ENCODE measurements around the gene NCAPH2. TPM values are rescaled to one million over a fixed set of nuclear protein-coding genes. Genes with fewer than 3 reads are reported as not detected.

The NCAPH2 gene
- total and polyA plus RNA-seq, 2 donors from 2014 or later, result 31.4 to 41.5 TPM

- intact Hi-C loops (cut with DNase I), result no loop called here
- no peak overlapping the region for H3K9ac ChIP-seq (ENCODE audit: low read length in 3 of 3)
- H3K27ac ChIP-seq (ENCODE audit: low read depth in 2 of 2, low read length in 2 of 2), result no peak overlapping the region
- no peak for FAIRE-seq
- H3K27me3 ChIP-seq (ENCODE audit: control insufficient read depth, insufficient read depth, low read length), result no peaks in the 10 kb centered on the region
- no peaks in the 10 kb centered on the region for H3K9me3 ChIP-seq (ENCODE audit: control insufficient read depth in 2 of 3, insufficient read depth in 1 of 3, low read length in 3 of 3)
- no peak for DNase-seq
- no peak for TF ChIP-seq CTCF (IDR thresholded peaks at IDR 0.05; ENCODE audit: borderline replicate concordance, extremely low read depth, insufficient read depth)
- peaks cover 0 to 41% (median 22%) of the 10 kb centered on the region in 3 donors for H3K36me3 ChIP-seq (ENCODE audit: control insufficient read depth in 2 of 3, insufficient read depth in 3 of 3, low read length in 3 of 3)
- H3K4me3 ChIP-seq (ENCODE audit: low read length in 3 of 3), result no peak overlapping the region
- peaks cover 0 to 14% (median 7%) of the 10 kb centered on the region in 3 donors for H3K4me1 ChIP-seq (ENCODE audit: control insufficient read depth in 2 of 3, insufficient read depth in 2 of 3, low read depth in 1 of 3, low read length in 3 of 3)
Observed at GRCh38 chr22:50467341-50467740, 40.7 kb upstream of the NCAPH2 start.

DNA sequence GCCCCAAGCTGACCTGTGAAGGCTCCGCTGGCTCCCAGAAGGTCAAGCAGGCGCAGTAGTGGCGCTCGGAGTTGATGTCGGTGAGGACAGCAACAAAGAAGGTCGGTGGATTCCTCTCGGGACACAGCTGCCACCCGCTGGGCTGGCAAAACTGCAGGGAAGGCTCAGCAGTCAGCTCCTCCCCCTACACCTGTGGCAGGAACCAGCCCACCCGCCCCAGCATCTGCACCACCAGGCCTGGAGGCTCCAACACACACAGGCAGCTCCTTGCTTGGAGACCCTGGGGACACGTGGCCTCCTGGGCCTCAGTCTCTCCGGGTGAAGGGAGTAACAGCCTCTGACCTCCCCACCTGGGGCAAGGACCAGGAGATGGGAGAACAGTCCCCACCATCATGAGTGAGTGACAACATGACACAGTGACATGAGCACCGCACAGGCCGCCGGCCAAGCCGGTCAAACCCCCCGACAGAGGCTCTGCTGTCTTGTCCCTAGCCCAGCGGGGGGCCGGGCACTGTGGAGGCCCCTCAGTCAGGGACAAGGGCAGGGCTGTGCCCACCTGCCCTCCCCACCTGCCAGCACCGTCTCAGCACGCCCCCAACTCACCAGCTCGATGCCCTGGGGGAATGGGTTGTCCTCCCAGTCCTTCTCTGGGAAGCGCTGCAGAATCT, 40.1 kb upstream of the NCAPH2 start:
- Histone ChIP-seq H3K36me3 (ENCODE audit: control insufficient read depth in 2 of 3, insufficient read depth in 3 of 3, low read length in 3 of 3) (peaks cover 0 to 36% (median 20%) of the 10 kb centered on the region in 3 donors), H3K9me3 (ENCODE audit: control insufficient read depth in 2 of 3, insufficient read depth in 1 of 3, low read length in 3 of 3) (no peaks in the 10 kb centered on the region), H3K4me1 (ENCODE audit: control insufficient read depth in 2 of 3, insufficient read depth in 2 of 3, low read depth in 1 of 3, low read length in 3 of 3) (peaks cover 0 to 15% (median 11%) of the 10 kb centered on the region in 3 donors), H3K27me3 (ENCODE audit: control insufficient read depth, insufficient read depth, low read length) (no peaks in the 10 kb centered on the region), H3K4me3 (ENCODE audit: low read length in 3 of 3) (no peak overlapping the region), H3K27ac (ENCODE audit: low read depth in 2 of 2, low read length in 2 of 2) (no peak overlapping the region), H3K9ac (ENCODE audit: low read length in 3 of 3) (no peak overlapping the region)
- DNase-seq, result no peak
- no peak for TF ChIP-seq CTCF (IDR thresholded peaks at IDR 0.05; ENCODE audit: borderline replicate concordance, extremely low read depth, insufficient read depth)
- intact Hi-C loops (cut with DNase I), result no loop called here
- no peak for FAIRE-seq

- H3K27ac ChIP-seq (ENCODE audit: low read depth in 2 of 2, low read length in 2 of 2), result no peak overlapping the region
- intact Hi-C loops (cut with DNase I), result no loop called here
- H3K9me3 ChIP-seq (ENCODE audit: control insufficient read depth in 2 of 3, insufficient read depth in 1 of 3, low read length in 3 of 3), result no peaks in the 10 kb centered on the region
- peaks cover 0 to 29% (median 18%) of the 10 kb centered on the region in 3 donors for H3K36me3 ChIP-seq (ENCODE audit: control insufficient read depth in 2 of 3, insufficient read depth in 3 of 3, low read length in 3 of 3)
- DNase-seq (no peak), FAIRE-seq (no peak)
- peaks cover 0 to 22% (median 18%) of the 10 kb centered on the region in 3 donors for H3K4me1 ChIP-seq (ENCODE audit: control insufficient read depth in 2 of 3, insufficient read depth in 2 of 3, low read depth in 1 of 3, low read length in 3 of 3)
- no peak overlapping the region for H3K4me3 ChIP-seq (ENCODE audit: low read length in 3 of 3)
- no peaks in the 10 kb centered on the region for H3K27me3 ChIP-seq (ENCODE audit: control insufficient read depth, insufficient read depth, low read length)
- H3K9ac ChIP-seq (ENCODE audit: low read length in 3 of 3), result no peak overlapping the region
- no peak for TF ChIP-seq CTCF (IDR thresholded peaks at IDR 0.05; ENCODE audit: borderline replicate concordance, extremely low read depth, insufficient read depth)
Observed at GRCh38 chr22:50468626-50469025, 39.4 kb upstream of the NCAPH2 start.
